HG03039 (cell line): ENCODE results near the gene BMP4.

Experiments
- ATAC-seq: cut with Tn5 transposase; IDR thresholded peaks from one replicate; pipeline ENCODE4 v1.9.1; 2021; ENCODE audit warnings: mild to moderate bottlenecking, moderate library complexity; ENCODE audit not compliant: unreplicated experiment

BMP4 gene

GRCh38 chr14:53967606-53968005 lies 11.0 kb upstream of the BMP4 start:
- no peak for ATAC-seq

GRCh38 chr14:53964249-53964648 lies 7.6 kb upstream of the BMP4 start:
- ATAC-seq = no peak

- ATAC-seq = no peak
Observed at GRCh38 chr14:53963320-53964227, 6.9 kb upstream of the BMP4 start.

DNA sequence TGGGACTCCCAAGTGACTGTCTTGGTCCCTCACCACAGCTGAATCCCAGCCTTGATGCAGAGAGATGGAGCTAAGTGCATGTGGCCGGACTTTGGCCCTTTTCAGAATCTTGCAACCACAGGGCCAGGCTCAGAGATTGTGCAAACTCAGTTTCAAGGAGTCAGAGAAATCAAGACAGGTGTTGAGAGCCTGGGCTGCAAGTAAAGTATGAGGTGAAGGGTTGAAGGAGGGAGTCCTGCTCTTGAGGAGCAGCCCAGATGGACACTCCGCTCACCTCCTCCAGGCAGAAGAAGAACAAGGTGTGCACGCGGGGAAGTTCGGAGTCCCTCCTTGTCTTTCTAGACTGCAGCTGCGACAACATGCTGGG lies 6.3 kb upstream of the BMP4 start:
- no peak for ATAC-seq

- ATAC-seq = no peak
Observed at GRCh38 chr14:53958628-53959027, 2.0 kb upstream of the BMP4 start.

GRCh38 chr14:53957739-53958138 lies 1.1 kb upstream of the BMP4 start:
- no peak for ATAC-seq

DNA sequence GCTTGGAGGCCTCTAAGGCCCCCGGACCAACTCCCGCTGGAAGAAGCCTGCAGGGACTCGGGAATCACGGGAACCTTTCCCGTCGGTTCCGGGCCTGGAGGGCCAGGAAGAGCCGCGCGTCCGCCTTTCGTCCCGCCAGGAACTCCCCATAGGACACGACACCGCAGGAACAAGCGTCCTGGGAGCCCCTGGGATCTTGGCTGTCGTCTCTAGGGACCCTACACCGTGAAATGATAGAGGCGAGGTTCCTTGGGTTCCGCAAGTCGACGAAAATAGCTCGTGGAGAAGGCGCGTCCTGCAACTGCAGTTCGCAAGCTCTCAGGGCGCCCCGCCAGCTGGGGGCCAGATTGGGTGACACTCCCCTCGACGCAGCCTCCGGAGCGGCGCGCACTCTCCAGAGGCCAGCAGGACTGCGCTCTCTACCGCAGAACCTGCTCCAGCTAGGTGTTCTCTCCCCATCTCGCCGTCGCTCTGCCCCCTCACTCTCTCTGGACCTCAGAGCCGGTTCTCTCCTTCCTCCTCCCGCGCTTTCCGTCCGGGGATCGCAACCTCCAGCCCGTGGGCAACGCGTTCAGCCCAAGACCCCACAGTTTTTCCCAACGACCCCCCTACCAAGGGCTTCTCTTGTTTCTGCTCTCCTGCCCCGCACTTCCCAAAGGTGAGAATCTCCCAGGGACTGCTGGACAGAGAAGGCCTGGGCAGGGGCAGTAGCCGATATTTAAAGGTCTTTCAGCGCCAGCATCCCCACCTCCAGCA lies 776 bp downstream of the BMP4 start:
- ATAC-seq = no peak

- no peak for ATAC-seq
Observed at GRCh38 chr14:53955229-53955556, 1.4 kb downstream of the BMP4 start.

DNA sequence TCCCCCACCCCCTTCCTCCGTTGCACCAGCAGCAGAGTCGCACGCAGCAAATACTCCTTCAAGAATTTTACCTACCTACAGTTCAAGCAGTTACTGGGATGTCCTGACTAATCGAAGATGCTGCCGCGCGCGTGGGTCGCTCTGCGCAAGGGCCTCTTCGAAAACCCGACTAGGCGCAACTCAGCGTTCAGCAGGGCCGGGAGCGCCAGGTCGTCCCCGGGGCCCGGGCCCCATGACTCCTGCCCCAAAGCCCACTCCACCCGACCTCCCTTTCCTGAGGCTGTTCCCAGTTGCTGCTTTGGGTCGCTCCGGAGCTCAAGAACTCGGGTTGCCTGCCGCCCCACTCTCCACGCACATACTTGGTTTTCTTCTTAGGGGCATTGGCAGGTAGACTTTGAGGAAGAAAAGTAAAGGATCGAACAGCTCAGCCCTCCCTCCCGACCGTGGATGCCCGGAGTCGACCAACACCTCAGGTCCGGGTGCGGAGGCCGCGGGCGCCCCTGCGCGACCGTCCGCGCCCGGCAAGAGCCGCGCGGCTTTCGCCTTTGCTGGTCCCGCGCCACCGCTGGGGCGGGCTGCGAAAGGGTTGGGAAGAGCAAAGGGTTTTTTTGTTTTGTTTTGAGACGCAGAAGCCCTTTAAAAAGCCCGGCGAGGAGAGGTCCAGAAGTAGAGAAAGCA lies 1.9 kb downstream of the BMP4 start:
- no peak for ATAC-seq

DNA sequence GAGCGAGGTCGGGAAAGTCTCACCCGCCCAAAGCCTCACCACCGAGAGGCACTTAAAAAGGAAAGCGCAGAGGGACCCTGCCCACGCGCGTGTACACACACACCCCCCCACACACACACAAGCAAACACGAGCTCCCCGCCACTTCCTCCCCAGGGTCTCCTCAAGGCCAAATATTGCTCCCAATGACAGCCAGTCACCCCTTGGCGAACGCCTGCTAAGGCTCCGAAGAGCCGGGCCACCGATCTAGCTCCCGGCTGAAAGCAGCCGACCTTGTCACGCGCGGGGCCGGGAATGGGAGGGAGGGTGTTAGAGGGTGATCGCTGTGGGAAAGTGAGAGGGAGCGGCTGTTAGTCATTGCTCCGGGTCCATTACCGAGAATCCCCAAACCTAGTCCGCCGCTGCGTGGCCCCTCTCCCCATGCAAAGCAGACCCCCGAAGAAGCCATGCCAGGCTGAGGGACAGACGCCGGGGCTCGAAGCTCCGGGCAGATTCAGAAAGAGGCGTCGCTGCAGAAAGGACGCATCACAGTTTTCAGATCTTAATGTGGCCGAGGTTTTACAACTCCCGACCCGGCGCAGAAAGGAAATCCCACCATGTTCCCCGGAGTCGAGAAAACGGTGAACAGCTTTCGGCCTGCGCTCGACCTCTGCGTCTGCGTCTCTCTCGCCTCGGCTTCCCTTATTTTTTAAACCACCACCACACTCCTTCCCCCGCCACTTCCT lies 2.6 kb downstream of the BMP4 start:
- ATAC-seq = no peak

GRCh38 chr14:53953002-53953827 lies 3.4 kb downstream of the BMP4 start:
- no peak for ATAC-seq

DNA sequence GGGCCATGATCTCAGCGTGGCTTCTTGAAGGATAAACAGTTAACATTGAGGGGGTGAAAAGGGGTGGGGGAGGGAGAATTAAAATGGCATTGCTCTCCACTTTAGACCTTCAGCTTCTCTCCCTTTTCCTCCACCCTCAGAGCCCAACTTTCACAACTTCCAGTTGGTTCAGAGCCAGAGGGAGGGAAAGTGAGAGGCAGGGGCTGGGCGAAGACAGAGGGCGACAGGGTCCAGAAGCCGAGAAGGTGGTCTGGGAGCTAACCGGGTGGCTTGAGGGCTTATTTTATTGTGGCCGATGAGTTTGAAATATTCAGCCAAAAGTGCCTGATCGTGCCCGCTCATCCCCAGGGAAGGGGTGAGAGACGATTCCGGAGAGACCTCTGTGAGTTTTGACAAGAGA lies 4.1 kb downstream of the BMP4 start:
- no peak for ATAC-seq

- ATAC-seq = no peak
Observed at GRCh38 chr14:53951627-53952303, 4.9 kb downstream of the BMP4 start.

- no peak for ATAC-seq
Observed at GRCh38 chr14:53951243-53951626, 5.4 kb downstream of the BMP4 start.

GRCh38 chr14:53950031-53950793 lies 6.4 kb downstream of the BMP4 start:
- ATAC-seq = no peak

DNA sequence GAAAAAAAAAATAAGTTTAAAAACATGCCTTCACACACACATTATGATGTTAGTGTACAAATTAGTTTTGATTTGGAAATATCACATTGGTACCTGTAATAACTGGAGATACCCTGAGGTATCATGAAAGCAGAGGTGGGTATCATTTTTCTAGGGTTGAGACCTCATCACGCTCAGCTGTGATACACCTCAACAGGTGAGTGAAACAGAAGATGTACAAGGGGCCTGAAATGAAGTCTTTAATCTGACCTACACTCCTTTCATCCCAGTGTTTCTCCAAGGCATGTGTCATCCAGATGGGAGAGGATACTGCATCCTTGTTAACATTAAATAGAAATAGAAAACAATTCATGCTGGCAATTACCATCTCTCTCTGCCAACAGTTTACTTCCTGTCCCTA lies 7.4 kb downstream of the BMP4 start:
- no peak for ATAC-seq

DNA sequence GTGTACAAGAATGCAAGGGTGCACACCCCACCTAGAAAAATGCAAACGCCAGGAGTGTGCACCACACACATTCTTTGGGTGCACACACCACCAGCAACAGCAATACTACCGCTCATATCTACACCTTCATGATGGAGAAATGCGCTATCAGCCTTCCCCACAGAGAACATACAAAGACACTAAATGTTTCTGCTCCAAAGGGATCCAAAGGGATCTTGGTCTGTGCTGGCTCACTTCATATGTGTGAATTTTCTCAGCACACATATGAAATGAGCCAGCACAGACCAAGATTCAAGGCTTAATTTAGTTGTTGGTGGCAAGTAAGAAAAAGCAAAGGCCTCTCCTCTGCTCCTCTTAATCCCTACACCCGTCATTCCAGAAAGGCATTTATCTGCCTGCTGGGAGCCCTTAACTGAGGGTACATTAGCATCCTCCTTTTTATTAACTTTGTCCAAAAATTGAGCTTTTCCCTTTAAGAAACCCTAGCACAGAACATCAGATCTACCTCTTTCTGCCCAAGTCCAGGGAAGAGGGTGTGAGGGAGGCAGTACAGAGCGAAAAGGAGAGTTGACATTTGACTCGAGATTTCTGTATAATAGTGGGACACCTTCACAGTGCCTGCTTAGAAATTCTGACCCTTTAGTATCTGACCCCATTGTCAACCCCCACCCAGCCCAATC lies 8.3 kb downstream of the BMP4 start:
- ATAC-seq = no peak

- no peak for ATAC-seq
Observed at GRCh38 chr14:53947452-53948204, 9.0 kb downstream of the BMP4 start.
